ENCODE results near the gene PTPN3.
A peak's percentile ranks its signal among the peaks of the same experiment; 100 is the strongest.
"Not testable (repeated sequence)": the region's sequence is repeated elsewhere in the genome, so short reads cannot be mapped to it uniquely, and the experiment has no call there.

PTPN3 gene

DNA sequence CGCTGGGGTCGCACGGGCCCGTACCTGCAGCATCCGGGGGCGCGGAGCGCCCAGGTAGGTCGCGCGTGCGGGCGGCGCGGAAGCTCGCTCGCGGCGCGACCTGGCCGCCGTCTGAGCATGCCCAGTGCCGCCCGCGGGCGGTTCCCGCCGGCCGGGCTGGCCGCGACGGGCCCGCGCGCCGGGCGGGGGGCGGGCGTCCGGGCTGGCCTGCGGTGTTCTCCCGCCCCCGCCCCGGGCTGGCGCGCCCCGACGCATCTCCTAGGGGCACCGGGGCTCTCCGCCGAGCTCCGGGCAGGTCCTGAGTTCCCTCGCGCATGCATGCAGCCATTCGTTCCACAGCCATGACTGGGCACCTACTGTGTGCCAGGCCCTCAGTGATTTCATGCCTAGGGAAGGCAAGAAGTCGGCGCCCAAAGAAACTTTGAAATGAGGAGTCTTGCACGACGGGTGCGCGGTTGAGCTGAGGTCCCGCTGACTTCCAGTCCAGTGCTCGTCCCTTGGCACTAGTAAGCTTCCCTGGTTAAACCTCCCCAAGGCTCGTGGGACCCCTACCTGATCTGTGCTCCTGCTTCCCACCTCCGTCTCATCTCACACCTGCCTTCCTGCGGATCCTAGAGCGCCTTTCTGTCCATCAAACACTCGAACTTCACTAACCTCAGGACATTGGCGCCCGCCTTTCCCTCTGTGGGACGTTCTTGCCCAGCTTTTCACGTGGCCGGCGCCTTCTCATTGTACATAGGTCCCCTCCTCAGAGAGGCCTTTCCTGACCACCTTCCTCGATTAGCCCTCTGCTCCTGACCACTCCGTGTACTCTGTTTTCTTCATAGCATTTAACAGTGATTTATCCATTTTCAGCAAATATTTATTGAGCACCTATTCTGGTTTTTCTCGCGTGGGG lies at the start of gene PTPN3:
PTPN3 (minus strand) TSS at position 113 of the 898 bp plus-strand sequence. CDS start 34,873 bp downstream, outside the sequence.
- no peak for DNase-seq (ENCODE audit: low read depth, low spot score)

- not testable (repeated sequence) for DNase-seq (ENCODE audit: low read depth, low spot score)
These were observed 46.8 kb upstream of the PTPN3 start for GRCh38 chr9:109544954-109545353.

GRCh38 chr9:109542922-109543321 lies 44.8 kb upstream of the PTPN3 start:
- DNase-seq (ENCODE audit: low read depth, low spot score), result no peak

DNA sequence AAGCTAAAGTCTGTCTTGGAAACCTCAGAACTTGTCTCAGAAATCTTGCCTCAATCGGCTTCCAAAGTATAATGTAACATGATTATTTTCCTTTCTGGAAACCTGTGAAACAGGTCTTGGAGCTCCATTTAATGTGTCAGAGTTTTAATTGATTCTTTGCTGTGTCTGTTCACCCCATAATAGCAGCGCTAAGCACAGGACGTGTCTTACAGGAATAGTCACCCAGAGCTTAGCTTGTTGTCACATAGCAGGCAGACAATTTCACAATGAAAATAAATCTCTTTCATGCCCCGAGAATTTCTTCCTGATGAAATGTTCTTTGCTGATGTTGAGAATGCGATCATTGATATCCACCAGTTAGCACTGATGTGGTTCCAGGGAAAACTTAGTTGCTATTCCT lies 40.2 kb upstream of the PTPN3 start:
- no peak for DNase-seq (ENCODE audit: low read depth, low spot score)

DNA sequence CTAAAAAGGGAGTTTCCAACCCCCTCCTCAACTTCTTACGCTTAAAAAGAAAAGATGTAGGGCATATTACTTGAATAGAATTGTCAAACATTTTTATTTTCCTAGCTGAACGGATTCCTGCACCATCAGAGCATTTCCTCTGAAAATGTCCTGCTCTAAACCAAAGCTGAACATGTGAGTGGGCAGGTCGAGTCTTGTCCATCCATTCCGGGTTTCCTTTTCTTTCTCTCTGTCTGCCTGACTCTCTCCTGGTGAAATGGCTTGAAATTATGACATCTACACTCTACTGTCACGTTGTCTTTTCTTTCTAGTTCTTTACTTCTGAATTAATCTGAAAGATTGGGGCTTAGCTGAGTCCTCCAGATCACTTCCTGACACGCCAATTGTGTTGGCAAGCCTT lies 39.2 kb upstream of the PTPN3 start:
- DNase-seq (ENCODE audit: low read depth, low spot score), result no peak

DNA sequence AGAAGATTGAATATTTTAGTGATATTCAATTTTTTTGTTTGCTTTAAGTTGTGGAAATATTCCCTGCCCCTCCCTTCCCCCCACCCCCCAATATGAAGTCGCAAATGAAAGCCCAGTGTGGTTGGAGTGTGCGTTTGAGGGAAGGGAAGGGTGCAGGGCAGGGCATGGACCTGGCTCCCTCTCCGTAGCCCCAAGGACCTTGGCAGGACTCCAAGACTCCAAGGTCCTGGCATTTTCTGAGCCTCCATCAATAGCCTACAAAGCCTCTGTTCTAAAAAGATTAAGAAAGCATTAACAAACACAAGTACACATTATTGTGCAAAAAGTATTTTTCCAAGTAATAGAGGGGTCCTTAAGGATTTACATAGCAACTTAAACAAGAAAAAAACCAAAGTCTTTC lies 38.8 kb upstream of the PTPN3 start:
- no peak for DNase-seq (ENCODE audit: low read depth, low spot score)

GRCh38 chr9:109535365-109535764 lies 37.3 kb upstream of the PTPN3 start:
- no peak for DNase-seq (ENCODE audit: low read depth, low spot score)

- DNase-seq (ENCODE audit: low read depth, low spot score), result no peak
These were observed 36.0 kb upstream of the PTPN3 start for GRCh38 chr9:109534151-109534550.

- DNase-seq (ENCODE audit: low read depth, low spot score), result not testable (repeated sequence)
These were observed 34.5 kb upstream of the PTPN3 start for GRCh38 chr9:109532652-109533051.

DNA sequence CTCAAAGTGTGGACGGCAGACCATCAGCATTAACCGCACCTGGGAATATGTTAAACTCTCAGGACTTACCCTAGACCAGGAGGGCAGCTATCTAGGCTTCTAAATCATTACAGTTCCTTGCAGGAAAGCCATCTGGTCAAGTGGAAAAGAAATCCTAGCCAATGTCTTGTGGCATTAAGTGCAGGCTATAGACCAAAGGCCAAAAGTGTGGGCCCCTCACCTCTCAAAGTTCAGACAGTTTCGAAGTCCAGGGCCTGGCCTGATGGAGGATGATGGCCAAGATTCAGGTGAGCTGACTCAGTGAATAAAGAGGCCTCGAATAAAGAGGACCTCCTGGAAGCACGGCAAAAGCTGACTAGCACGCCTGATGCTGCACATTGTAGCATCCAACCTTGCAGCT lies 24.0 kb upstream of the PTPN3 start:
- no peak for DNase-seq (ENCODE audit: low read depth, low spot score)

DNA sequence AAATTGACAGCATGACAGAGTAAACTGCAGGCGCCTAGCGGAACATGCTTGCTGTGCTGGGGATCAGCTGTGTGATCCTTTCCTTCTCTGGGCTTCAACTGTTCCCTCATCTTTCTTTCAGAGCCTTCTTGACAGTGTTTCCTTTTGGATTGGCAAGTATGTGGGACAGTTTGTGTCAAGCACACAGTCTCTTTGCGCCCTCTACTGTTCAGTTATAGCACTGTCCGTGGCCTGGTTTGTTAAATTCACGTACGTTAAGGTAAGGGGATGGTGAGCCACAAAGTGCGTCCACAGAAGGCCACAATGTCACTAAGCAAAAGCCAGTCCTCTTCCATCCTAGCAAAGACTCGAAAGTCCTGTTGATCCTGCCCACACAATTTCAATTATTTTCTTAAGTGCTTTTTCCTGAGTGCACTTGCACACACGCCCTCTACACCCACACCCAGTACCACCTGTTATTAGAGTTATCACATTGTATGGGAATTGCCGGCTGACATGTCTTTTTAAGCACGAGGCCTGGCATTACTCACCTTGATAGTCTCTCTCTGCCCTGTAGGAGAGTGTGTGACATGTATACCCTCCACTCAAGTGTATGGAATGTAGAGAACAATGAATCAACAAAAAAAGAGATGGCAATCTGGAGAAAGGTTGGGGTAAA lies 22.5 kb upstream of the PTPN3 start:
- peak; percentile 55 for DNase-seq (ENCODE audit: low read depth, low spot score)

DNA sequence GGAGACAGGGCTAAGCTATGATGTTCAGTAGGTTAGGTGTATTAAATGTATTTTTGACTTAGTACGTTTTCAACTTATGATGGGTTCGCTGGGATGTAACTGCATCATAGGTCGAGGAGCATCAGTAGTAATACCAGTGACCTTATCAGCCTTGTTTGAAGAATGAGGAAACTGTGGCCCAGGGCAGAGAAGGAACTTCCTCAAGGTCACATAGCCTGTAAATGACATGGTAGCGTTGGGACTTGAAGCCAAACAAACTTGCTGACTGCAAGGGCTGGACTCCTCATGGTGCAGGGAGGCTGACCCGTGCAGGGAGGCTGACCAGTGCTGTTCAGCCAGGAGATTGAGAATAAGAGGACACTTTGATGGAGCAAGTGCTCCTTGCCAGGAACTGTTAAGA lies 21.3 kb upstream of the PTPN3 start:
- DNase-seq (ENCODE audit: low read depth, low spot score), result no peak

GRCh38 chr9:109518621-109519335 lies 20.7 kb upstream of the PTPN3 start:
- no peak for DNase-seq (ENCODE audit: low read depth, low spot score)

DNA sequence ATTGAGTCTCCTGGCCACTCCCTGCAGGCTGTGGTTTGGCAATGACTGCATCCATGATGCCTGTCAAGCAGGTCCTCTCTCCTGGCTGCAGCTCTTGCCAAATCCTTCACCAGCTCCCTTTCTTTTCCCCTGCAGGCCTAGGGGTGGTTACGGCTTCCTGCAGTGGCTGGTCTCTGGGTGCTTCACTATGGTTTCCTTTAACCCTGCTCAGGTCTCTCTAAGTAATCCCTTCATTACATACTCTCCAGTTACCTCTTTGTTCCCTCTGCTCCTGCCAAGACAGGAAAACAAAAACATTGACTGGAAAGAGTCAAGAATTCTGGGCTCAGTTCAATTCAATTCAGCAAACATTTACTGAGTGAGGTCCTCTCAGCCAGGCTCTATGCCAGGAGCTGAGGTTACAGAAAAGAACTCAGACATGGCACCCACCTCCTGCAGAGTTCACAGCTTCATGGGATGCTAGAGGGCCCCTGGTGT lies 19.8 kb upstream of the PTPN3 start:
- no peak for DNase-seq (ENCODE audit: low read depth, low spot score)

- no peak for DNase-seq (ENCODE audit: low read depth, low spot score)
These were observed 15.8 kb upstream of the PTPN3 start for GRCh38 chr9:109513871-109514270.

DNA sequence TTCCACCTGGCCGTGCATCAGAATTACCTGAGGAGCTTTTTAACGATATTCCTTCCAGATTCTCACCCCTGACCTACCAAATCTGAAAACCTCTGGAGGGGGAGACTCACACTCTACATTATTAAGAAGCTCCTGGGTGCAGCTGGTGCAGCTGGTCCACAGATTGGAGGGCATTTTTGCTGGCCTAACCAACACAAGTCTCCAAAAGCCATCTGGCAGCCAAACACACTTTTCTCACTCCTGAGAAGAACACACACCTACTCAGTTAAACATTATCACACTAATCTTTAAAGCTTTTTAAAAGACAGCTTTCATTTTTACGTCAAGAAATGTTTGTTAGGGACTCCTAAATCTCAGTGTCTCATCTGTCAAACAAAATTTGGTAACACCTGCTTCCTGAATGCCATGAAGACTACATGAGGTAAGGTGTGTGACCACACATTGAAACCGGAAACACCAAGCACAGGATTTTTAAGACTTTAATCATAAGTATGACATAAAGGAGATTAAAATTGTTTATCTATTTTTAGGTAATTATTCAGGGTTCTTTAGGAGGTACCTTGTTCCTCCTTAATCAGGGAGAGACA lies 14.2 kb upstream of the PTPN3 start:
- no peak for DNase-seq (ENCODE audit: low read depth, low spot score)

DNA sequence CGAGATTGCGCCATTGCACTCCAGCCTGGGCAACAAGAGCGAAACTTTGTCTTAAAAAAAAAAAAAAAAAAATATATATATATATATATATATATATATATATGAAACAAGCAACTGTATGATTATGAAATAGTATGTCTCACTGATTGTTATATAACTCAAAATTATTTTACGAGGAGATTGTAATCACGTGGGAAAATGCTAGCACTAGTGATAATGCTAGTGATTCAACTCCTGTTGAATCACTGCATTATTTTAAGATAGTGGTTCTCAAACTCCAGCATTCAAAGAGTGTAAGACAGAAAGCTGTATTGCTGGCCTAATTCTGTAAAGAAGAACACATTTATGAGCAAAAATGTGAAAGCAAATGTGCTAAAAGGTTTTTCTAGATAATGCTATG lies 12.4 kb upstream of the PTPN3 start:
- no peak for DNase-seq (ENCODE audit: low read depth, low spot score)

- not testable (repeated sequence) for DNase-seq (ENCODE audit: low read depth, low spot score)
These were observed 11.9 kb upstream of the PTPN3 start for GRCh38 chr9:109510042-109510441.

DNA sequence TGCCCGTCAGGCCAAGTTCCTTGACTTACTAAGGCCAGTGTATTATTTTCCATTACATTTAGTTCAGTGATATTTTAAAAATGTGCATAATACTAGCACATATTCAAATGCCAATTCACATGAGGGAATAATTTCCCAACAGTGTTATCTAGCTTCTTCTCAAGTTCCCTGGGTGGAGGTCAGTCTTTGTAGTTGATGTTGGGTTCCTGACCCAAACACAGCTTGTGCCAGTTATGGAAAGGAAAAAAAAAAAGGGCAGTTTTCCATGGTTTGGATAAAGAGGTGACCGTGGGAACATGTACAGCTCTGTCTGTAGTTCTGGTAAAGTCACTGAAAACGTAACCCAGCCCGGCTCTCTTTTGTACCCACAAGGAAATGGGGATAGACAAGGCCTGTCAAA lies 11.5 kb upstream of the PTPN3 start:
- DNase-seq (ENCODE audit: low read depth, low spot score), result no peak

DNA sequence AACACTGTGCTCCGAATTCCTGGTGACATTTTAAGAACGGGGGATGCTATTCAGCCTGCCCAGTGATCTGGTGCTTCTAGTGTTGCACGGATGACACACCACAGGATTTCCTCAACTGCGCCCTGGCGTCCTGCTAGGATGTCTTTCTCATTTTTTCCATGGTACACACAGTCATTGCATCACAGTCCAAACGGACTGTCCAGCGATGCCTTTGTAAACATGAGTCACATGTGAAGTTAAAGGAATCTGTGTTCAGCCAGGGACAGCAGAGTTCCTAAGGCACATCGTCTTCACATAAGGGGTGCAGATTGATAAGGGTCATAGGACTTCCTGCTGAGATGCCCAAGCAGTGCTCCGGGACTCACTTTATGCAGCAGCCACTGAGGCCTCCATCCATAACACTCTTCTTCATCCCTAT lies 9.3 kb upstream of the PTPN3 start:
- peak; percentile 41 for DNase-seq (ENCODE audit: low read depth, low spot score)

GRCh38 chr9:109506097-109506712 lies 8.1 kb upstream of the PTPN3 start:
- no peak for DNase-seq (ENCODE audit: low read depth, low spot score)
